ENCODE results near the gene GDF3. TPM values are rescaled to one million over a fixed set of nuclear protein-coding genes. Genes with fewer than 3 reads are reported as not detected.
A peak's percentile ranks its signal among the peaks of the same experiment; 100 is the strongest.

GDF3 gene
- total and polyA plus RNA-seq, 9 of the 15 experiments (the other 6 are each of a cell fraction or from before 2014, with no cell fraction given), result not detected

DNA sequence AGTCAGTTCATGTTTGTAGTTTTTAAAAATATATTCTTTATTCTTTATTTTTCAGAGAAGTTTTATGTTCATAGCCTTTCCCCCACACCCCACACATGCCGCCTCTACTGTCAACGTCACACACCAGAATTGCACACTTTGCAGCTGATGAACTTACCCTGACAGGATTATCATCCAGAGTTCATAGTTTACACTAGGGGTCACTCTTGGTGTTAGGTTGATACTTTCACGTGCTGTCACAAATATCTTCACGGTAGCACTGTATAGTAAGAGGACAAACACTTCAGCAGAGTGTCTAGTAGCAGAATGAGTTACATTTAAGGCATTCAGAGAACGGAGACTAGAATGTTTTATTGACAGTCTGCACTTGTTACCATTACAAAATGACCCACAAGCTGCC lies 20.8 kb upstream of the GDF3 start (continued):
- TF ChIP-seq, protein P1, sequence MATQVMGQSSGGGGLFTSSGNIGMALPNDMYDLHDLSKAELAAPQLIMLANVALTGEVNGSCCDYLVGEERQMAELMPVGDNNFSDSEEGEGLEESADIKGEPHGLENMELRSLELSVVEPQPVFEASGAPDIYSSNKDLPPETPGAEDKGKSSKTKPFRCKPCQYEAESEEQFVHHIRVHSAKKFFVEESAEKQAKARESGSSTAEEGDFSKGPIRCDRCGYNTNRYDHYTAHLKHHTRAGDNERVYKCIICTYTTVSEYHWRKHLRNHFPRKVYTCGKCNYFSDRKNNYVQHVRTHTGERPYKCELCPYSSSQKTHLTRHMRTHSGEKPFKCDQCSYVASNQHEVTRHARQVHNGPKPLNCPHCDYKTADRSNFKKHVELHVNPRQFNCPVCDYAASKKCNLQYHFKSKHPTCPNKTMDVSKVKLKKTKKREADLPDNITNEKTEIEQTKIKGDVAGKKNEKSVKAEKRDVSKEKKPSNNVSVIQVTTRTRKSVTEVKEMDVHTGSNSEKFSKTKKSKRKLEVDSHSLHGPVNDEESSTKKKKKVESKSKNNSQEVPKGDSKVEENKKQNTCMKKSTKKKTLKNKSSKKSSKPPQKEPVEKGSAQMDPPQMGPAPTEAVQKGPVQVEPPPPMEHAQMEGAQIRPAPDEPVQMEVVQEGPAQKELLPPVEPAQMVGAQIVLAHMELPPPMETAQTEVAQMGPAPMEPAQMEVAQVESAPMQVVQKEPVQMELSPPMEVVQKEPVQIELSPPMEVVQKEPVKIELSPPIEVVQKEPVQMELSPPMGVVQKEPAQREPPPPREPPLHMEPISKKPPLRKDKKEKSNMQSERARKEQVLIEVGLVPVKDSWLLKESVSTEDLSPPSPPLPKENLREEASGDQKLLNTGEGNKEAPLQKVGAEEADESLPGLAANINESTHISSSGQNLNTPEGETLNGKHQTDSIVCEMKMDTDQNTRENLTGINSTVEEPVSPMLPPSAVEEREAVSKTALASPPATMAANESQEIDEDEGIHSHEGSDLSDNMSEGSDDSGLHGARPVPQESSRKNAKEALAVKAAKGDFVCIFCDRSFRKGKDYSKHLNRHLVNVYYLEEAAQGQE (IDR thresholded peaks at IDR 0.05; ENCODE audit: borderline replicate concordance), result peak; percentile 49; the same call in 1 of the 2 replicates
- TF ChIP-seq, protein P1 (CRISPR knock-in tag; IDR thresholded peaks at IDR 0.05; ENCODE audit: low read depth), result no peak
- TF ChIP-seq EP400 (IDR thresholded peaks at IDR 0.05), result no peak
- TF ChIP-seq, protein P2, sequence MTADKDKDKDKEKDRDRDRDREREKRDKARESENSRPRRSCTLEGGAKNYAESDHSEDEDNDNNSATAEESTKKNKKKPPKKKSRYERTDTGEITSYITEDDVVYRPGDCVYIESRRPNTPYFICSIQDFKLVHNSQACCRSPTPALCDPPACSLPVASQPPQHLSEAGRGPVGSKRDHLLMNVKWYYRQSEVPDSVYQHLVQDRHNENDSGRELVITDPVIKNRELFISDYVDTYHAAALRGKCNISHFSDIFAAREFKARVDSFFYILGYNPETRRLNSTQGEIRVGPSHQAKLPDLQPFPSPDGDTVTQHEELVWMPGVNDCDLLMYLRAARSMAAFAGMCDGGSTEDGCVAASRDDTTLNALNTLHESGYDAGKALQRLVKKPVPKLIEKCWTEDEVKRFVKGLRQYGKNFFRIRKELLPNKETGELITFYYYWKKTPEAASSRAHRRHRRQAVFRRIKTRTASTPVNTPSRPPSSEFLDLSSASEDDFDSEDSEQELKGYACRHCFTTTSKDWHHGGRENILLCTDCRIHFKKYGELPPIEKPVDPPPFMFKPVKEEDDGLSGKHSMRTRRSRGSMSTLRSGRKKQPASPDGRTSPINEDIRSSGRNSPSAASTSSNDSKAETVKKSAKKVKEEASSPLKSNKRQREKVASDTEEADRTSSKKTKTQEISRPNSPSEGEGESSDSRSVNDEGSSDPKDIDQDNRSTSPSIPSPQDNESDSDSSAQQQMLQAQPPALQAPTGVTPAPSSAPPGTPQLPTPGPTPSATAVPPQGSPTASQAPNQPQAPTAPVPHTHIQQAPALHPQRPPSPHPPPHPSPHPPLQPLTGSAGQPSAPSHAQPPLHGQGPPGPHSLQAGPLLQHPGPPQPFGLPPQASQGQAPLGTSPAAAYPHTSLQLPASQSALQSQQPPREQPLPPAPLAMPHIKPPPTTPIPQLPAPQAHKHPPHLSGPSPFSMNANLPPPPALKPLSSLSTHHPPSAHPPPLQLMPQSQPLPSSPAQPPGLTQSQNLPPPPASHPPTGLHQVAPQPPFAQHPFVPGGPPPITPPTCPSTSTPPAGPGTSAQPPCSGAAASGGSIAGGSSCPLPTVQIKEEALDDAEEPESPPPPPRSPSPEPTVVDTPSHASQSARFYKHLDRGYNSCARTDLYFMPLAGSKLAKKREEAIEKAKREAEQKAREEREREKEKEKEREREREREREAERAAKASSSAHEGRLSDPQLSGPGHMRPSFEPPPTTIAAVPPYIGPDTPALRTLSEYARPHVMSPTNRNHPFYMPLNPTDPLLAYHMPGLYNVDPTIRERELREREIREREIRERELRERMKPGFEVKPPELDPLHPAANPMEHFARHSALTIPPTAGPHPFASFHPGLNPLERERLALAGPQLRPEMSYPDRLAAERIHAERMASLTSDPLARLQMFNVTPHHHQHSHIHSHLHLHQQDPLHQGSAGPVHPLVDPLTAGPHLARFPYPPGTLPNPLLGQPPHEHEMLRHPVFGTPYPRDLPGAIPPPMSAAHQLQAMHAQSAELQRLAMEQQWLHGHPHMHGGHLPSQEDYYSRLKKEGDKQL (CRISPR knock-in tag; IDR thresholded peaks at IDR 0.05; ENCODE audit: borderline replicate concordance), result no peak
- TF ChIP-seq CAMTA2 (CRISPR knock-in tag; conservative IDR thresholded peaks at IDR 0.05), result no peak
- TF ChIP-seq KDM5B (IDR thresholded peaks at IDR 0.05; ENCODE audit: insufficient replicate concordance, low read depth, low read length), result no peak
- 0 out of 2 replicates have a peak, but pooled peaks have one; percentile 23 for TF ChIP-seq TEAD2 (tag; IDR thresholded peaks at IDR 0.05)
- no peak for TF ChIP-seq RNF2 (IDR thresholded peaks at IDR 0.05)
- TF ChIP-seq ETV6 (IDR thresholded peaks at IDR 0.05; ENCODE audit: borderline replicate concordance in 1 of 2, low read depth in 2 of 2, low read length in 1 of 2), result no peak
- TF ChIP-seq ETV6 (CRISPR knock-in tag; IDR thresholded peaks at IDR 0.05; ENCODE audit: borderline replicate concordance), result no peak
- TF ChIP-seq, protein P3, sequence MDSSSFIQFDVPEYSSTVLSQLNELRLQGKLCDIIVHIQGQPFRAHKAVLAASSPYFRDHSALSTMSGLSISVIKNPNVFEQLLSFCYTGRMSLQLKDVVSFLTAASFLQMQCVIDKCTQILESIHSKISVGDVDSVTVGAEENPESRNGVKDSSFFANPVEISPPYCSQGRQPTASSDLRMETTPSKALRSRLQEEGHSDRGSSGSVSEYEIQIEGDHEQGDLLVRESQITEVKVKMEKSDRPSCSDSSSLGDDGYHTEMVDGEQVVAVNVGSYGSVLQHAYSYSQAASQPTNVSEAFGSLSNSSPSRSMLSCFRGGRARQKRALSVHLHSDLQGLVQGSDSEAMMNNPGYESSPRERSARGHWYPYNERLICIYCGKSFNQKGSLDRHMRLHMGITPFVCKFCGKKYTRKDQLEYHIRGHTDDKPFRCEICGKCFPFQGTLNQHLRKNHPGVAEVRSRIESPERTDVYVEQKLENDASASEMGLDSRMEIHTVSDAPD (CRISPR knock-in tag; IDR thresholded peaks at IDR 0.05), result no peak
- no peak for TF ChIP-seq LCOR (CRISPR knock-in tag; IDR thresholded peaks at IDR 0.05)
- no peak for TF ChIP-seq KDM2B (CRISPR knock-in tag; IDR thresholded peaks at IDR 0.05)
